GM18907 (cell line): Measurements from ENCODE around the gene OR6S1.
"Not testable (repeated sequence)": the region's sequence is repeated elsewhere in the genome, so short reads cannot be mapped to it uniquely, and the experiment has no call there.

Experiments used
- ATAC-seq: cut with Tn5 transposase; IDR thresholded peaks from one replicate; pipeline ENCODE4 v1.9.1; 2021; ENCODE audit warnings: mild to moderate bottlenecking, moderate library complexity; ENCODE audit not compliant: unreplicated experiment

The OR6S1 gene

GRCh38 chr14:20632448-20632830, 9.1 kb downstream of the OR6S1 start:
- ATAC-seq: peak; percentile 27

- peak; percentile 21 for ATAC-seq
Observed at GRCh38 chr14:20631880-20632389, 9.6 kb downstream of the OR6S1 start.

- ATAC-seq: no peak
Observed at GRCh38 chr14:20631023-20631879, 10.2 kb downstream of the OR6S1 start.

- no peak for ATAC-seq
Observed at GRCh38 chr14:20630340-20631022, 11.0 kb downstream of the OR6S1 start.

- no peak for ATAC-seq
Observed at GRCh38 chr14:20628063-20628854, 13.2 kb downstream of the OR6S1 start.

GRCh38 chr14:20627346-20628027, 14.0 kb downstream of the OR6S1 start:
- ATAC-seq: no peak

GRCh38 chr14:20626274-20626673, 15.2 kb downstream of the OR6S1 start:
- no peak for ATAC-seq

- peak; percentile 50 for ATAC-seq
Observed at GRCh38 chr14:20624495-20625070, 16.9 kb downstream of the OR6S1 start.

GRCh38 chr14:20623798-20624197, 17.7 kb downstream of the OR6S1 start:
- no peak for ATAC-seq

GRCh38 chr14:20622816-20623291, 18.6 kb downstream of the OR6S1 start:
- no peak for ATAC-seq

GRCh38 chr14:20620798-20621478, 20.6 kb downstream of the OR6S1 start:
- no peak for ATAC-seq

GRCh38 chr14:20619688-20620087, 21.8 kb downstream of the OR6S1 start:
- ATAC-seq: not testable (repeated sequence)

GRCh38 chr14:20618271-20618749, 23.2 kb downstream of the OR6S1 start:
- no peak for ATAC-seq

GRCh38 chr14:20617138-20618003, 24.1 kb downstream of the OR6S1 start:
- peak; percentile 34 for ATAC-seq

- no peak for ATAC-seq
Observed at GRCh38 chr14:20615996-20616395, 25.5 kb downstream of the OR6S1 start.

GRCh38 chr14:20614038-20614840, 27.3 kb downstream of the OR6S1 start:
- peak; percentile 8 for ATAC-seq
